H1 (cell line): ENCODE data around the gene C8B. TPM values are rescaled to one million over a fixed set of nuclear protein-coding genes. Genes with fewer than 3 reads are reported as not detected.

ENCODE experiments used
- CTCF ChIA-PET: fragments of 300-600 bp; sonication (Branson Sonifier 250); formaldehyde crosslinking; loops from one replicate; lab custom pipeline; 2021; ENCODE audit not compliant: partially characterized antibody; lab: Charles Lee
- POLR2A ChIA-PET: fragments of 300-600 bp; sonication (Branson Sonifier 250); formaldehyde crosslinking; loops from one replicate; lab custom pipeline; 2021; ENCODE audit warnings: inconsistent platforms; ENCODE audit not compliant: partially characterized antibody; lab: Charles Lee
- DNase-seq, 2 experiments: peaks; one replicate each; pipeline versions ENCODE4 v3.0.0 to v3.0.0-alpha.2; 2010 to 2022; ENCODE audit warnings: low spot score in 2 of 2, low read depth in 1 of 2, mixed read lengths in 1 of 2
- FAIRE-seq: peaks from 2 replicates; lab custom pipeline; 2011; peaks lifted over from hg19 to GRCh38; lab: Jason Lieb, UNC
- H2AFZ ChIP-seq: 2 replicates; pipeline ENCODE4 v1.8.1; 2012; ENCODE audit warnings: low read length, inconsistent platforms
- H2AK5ac ChIP-seq: 2 replicates; pipeline ENCODE4 v1.6.1; 2013; ENCODE audit warnings: low read depth, low read length
- H2BK120ac ChIP-seq: replicated peaks from 2 replicates; pipeline ENCODE3; 2013; ENCODE audit warnings: low read depth, low read length, inconsistent platforms
- H2BK12ac ChIP-seq: 2 replicates; pipeline ENCODE4 v1.6.1; 2013; ENCODE audit warnings: low read depth, low read length
- H2BK15ac ChIP-seq: 2 replicates; pipeline ENCODE4 v1.6.1; 2013; ENCODE audit warnings: low read length
- H2BK20ac ChIP-seq: 2 replicates; pipeline ENCODE4 v1.6.1; 2013; ENCODE audit warnings: low read length
- H2BK5ac ChIP-seq: 2 replicates; pipeline ENCODE4 v1.6.1; 2013; ENCODE audit warnings: low read depth, low read length
- H3K14ac ChIP-seq: 2 replicates; pipeline ENCODE4 v1.6.1; 2013; ENCODE audit warnings: inconsistent platforms; ENCODE audit not compliant: insufficient read length
- H3K18ac ChIP-seq: 2 replicates; pipeline ENCODE4 v1.6.1; 2013; ENCODE audit warnings: low read length; ENCODE audit errors: extremely low read depth
- H3K23ac ChIP-seq: 2 replicates; pipeline ENCODE4 v1.6.1; 2013; ENCODE audit warnings: inconsistent platforms; ENCODE audit not compliant: insufficient read length
- H3K23me2 ChIP-seq: 2 replicates; pipeline ENCODE4 v1.6.1; 2013; ENCODE audit warnings: low read depth, low read length
- H3K27ac ChIP-seq: 2 replicates; pipeline ENCODE4 v1.6.1; 2011; ENCODE audit warnings: low read depth, low read length, inconsistent platforms
- H3K27me3 ChIP-seq, 4 experiments: replicated peaks in 1 of 4; 1 replicate in 1 of 4; 2 replicates in 3 of 4; pipeline versions ENCODE4 v1.6.1 to v1.8.1; 2011 to 2013; ENCODE audit warnings: low read length in 3 of 4, mild to moderate bottlenecking in 3 of 4, inconsistent platforms in 2 of 4, mixed read lengths in 2 of 4, moderate library complexity in 1 of 4; ENCODE audit not compliant: control insufficient read depth in 3 of 4, insufficient read depth in 3 of 4; ENCODE audit errors: extremely low read depth in 1 of 4
- H3K36me3 ChIP-seq, 4 experiments: 2 replicates each; pipeline versions ENCODE4 v1.6.1 to v1.8.1; 2011 to 2013; ENCODE audit warnings: mild to moderate bottlenecking in 4 of 4, low read length in 3 of 4, moderate library complexity in 2 of 4, control low read depth in 1 of 4, inconsistent platforms in 1 of 4; ENCODE audit not compliant: insufficient read depth in 4 of 4, control insufficient read depth in 2 of 4
- H3K4ac ChIP-seq: replicated peaks from 2 replicates; pipeline ENCODE3; 2013; ENCODE audit warnings: low read length, low read depth, mixed read lengths, inconsistent platforms; ENCODE audit not compliant: insufficient read length
- H3K4me1 ChIP-seq, 4 experiments: replicated peaks in 1 of 4; 1 replicate in 1 of 4; 2 replicates in 3 of 4; pipeline versions ENCODE4 v1.6.1 to v1.8.1; 2011 to 2013; ENCODE audit warnings: low read length in 3 of 4, inconsistent platforms in 2 of 4, mixed read lengths in 1 of 4; ENCODE audit not compliant: insufficient read depth in 4 of 4, control insufficient read depth in 3 of 4
- H3K4me2 ChIP-seq, 2 experiments: 2 replicates each; pipeline versions ENCODE4 v1.6.1 to v1.8.1; 2011 to 2013; ENCODE audit warnings: low read depth in 2 of 2, low read length in 2 of 2, control low read depth in 1 of 2, inconsistent platforms in 1 of 2, mild to moderate bottlenecking in 1 of 2; ENCODE audit not compliant: insufficient read depth in 1 of 2
- H3K4me3 ChIP-seq, 4 experiments: fragments of 200-600, 300-600 bp in 1 of 4; sonication (generic), shearing (Covaris generic), sonication (Bioruptor Twin) in 1 of 4; 2 replicates each; pipeline versions ENCODE4 v1.5.1 to v1.8.1; 2011 to 2016; ENCODE audit warnings: low read length in 4 of 4, low read depth in 3 of 4, control low read depth in 2 of 4, inconsistent platforms in 2 of 4, mild to moderate bottlenecking in 2 of 4, mixed read lengths in 1 of 4, moderate library complexity in 1 of 4; ENCODE audit not compliant: insufficient read depth in 2 of 4; ENCODE audit errors: extremely low read depth in 1 of 4
- H3K56ac ChIP-seq: replicated peaks from 2 replicates; pipeline ENCODE3; 2013; ENCODE audit warnings: low read depth, mild to moderate bottlenecking, mixed read lengths, low read length, inconsistent platforms; ENCODE audit not compliant: insufficient read length
- H3K79me1 ChIP-seq: 2 replicates; pipeline ENCODE4 v1.6.1; 2013; ENCODE audit warnings: low read depth, low read length, control low read depth
- H3K79me2 ChIP-seq, 2 experiments: 2 replicates each; pipeline versions ENCODE4 v1.6.1 to v1.8.1; 2012 to 2013; ENCODE audit warnings: low read length in 2 of 2, mild to moderate bottlenecking in 2 of 2, inconsistent platforms in 1 of 2; ENCODE audit not compliant: insufficient read depth in 2 of 2, control insufficient read depth in 1 of 2
- H3K9ac ChIP-seq, 4 experiments: replicated peaks in 1 of 4; 1 replicate in 1 of 4; 2 replicates in 3 of 4; pipeline versions ENCODE4 v1.6.1 to v1.8.1; 2011 to 2013; ENCODE audit warnings: low read depth in 3 of 4, low read length in 3 of 4, control low read depth in 2 of 4, mild to moderate bottlenecking in 2 of 4, moderate library complexity in 2 of 4, inconsistent platforms in 1 of 4; ENCODE audit errors: extremely low read depth in 1 of 4
- H3K9me3 ChIP-seq, 2 experiments: 2 replicates each; pipeline versions ENCODE4 v1.6.1 to v1.8.1; 2012 to 2013; ENCODE audit warnings: mild to moderate bottlenecking in 2 of 2, moderate library complexity in 2 of 2, control low read depth in 1 of 2, inconsistent platforms in 1 of 2, low read depth in 1 of 2, low read length in 1 of 2, mixed read lengths in 1 of 2; ENCODE audit not compliant: insufficient read depth in 2 of 2
- H4K20me1 ChIP-seq, 2 experiments: replicated peaks in 1 of 2; 2 replicates each; pipeline versions ENCODE3 to v1.8.1; 2011 to 2013; ENCODE audit warnings: inconsistent platforms in 2 of 2, low read length in 2 of 2, mild to moderate bottlenecking in 1 of 2; ENCODE audit not compliant: insufficient read depth in 2 of 2, control insufficient read depth in 1 of 2
- H4K5ac ChIP-seq: 2 replicates; pipeline ENCODE4 v1.6.1; 2013; ENCODE audit warnings: low read length, low read depth, mixed read lengths, inconsistent platforms; ENCODE audit not compliant: insufficient read length
- H4K8ac ChIP-seq: 2 replicates; pipeline ENCODE4 v1.8.0; 2013; ENCODE audit warnings: mild to moderate bottlenecking, moderate library complexity, low read length, inconsistent platforms; ENCODE audit not compliant: insufficient read depth; ENCODE audit errors: extremely low read depth
- H4K91ac ChIP-seq: replicated peaks from 2 replicates; pipeline ENCODE3; 2013; ENCODE audit warnings: low read length, mixed read lengths, inconsistent platforms; ENCODE audit not compliant: insufficient read length
- ASH2L ChIP-seq: fragments of 200-600, 300-600 bp; sonication (generic); IDR thresholded peaks from one replicate; pipeline ENCODE4 v1.7.1; 2017; ENCODE audit warnings: low read length
- BACH1 ChIP-seq: IDR thresholded peaks from 2 replicates; pipeline ENCODE4 v1.6.1; 2012; ENCODE audit warnings: low read length, improper control_type of control experiment
- BRCA1 ChIP-seq: IDR thresholded peaks from 2 replicates; pipeline ENCODE4 v1.6.1; 2012; ENCODE audit warnings: low read depth, low read length, improper control_type of control experiment
- CBX5 ChIP-seq: fragments of 300-800, 300-1000 bp; sonication (generic); IDR thresholded peaks from 2 replicates; pipeline ENCODE4 v1.7.1; 2016; ENCODE audit warnings: antibody characterized with exemption, low read length, low read depth
- CHD2 ChIP-seq: IDR thresholded peaks from 2 replicates; pipeline ENCODE4 v1.6.1; 2012; ENCODE audit warnings: low read length, improper control_type of control experiment
- CTBP2 ChIP-seq: IDR thresholded peaks from 2 replicates; pipeline ENCODE4 v1.7.0; 2011; ENCODE audit warnings: borderline replicate concordance, mild to moderate bottlenecking, moderate library complexity, mixed read lengths, low read length; ENCODE audit not compliant: insufficient read depth, insufficient read length
- GABPA ChIP-seq: IDR thresholded peaks from 2 replicates; pipeline ENCODE4 v1.6.1; 2011; ENCODE audit warnings: mild to moderate bottlenecking, low read length, moderate library complexity, borderline replicate concordance; ENCODE audit not compliant: insufficient read depth
- HDAC6 ChIP-seq: IDR thresholded peaks from one replicate; pipeline ENCODE4 v1.7.1; 2012; ENCODE audit warnings: low read depth, mild to moderate bottlenecking, inconsistent platforms, low read length, moderate library complexity
- KDM1A ChIP-seq: fragments of 200-600, 300-600 bp; sonication (generic); IDR thresholded peaks from 2 replicates; pipeline ENCODE4 v1.7.1; 2016; ENCODE audit warnings: mild to moderate bottlenecking, low read length, borderline replicate concordance
- RAD21 ChIP-seq, 2 experiments: IDR thresholded peaks in 1 of 2; conservative IDR thresholded peaks in 1 of 2; 2 replicates each; pipeline ENCODE4 v1.6.1; 2011; ENCODE audit warnings: low read depth in 2 of 2, low read length in 2 of 2, improper control_type of control experiment in 1 of 2, inconsistent platforms in 1 of 2, mild to moderate bottlenecking in 1 of 2, moderate library complexity in 1 of 2
- RXRA ChIP-seq: IDR thresholded peaks from 2 replicates; pipeline ENCODE4 v1.6.1; 2011; ENCODE audit warnings: low read depth, mild to moderate bottlenecking, low read length, moderate library complexity; ENCODE audit not compliant: insufficient read depth
- SRF ChIP-seq: IDR thresholded peaks from 2 replicates; pipeline ENCODE4 v1.6.1; 2011; ENCODE audit warnings: mild to moderate bottlenecking, low read depth, low read length, moderate library complexity
- TAF1 ChIP-seq: IDR thresholded peaks from 2 replicates; pipeline ENCODE4 v1.6.1; 2011; ENCODE audit warnings: mild to moderate bottlenecking, low read depth, low read length
- TCF12 ChIP-seq: IDR thresholded peaks from 2 replicates; pipeline ENCODE4 v1.6.1; 2011; ENCODE audit warnings: low read depth, mild to moderate bottlenecking, low read length
- YY1 ChIP-seq: IDR thresholded peaks from 2 replicates; pipeline ENCODE4 v1.6.1; 2011; ENCODE audit warnings: low read depth, mild to moderate bottlenecking, low read length
- WGBS, 2 experiments: shearing (Covaris generic) in 1 of 2; methylation state at CpG; one replicate each; pipeline versions ENCODE4 v1.1.6 to v1.1.7; 2013 to 2015; ENCODE audit warnings: low lambda C conversion rate in 2 of 2, mixed read lengths in 2 of 2, inconsistent platforms in 1 of 2, low coverage in 1 of 2, missing lambda C conversion rate in 1 of 2; ENCODE audit not compliant: insufficient replicate concordance in 2 of 2, insufficient coverage in 1 of 2, insufficient read length in 1 of 2; ENCODE audit errors: extremely low coverage in 1 of 2, missing lambda C conversion rate in 1 of 2; 5-methylcytosine and 5-hydroxymethylcytosine counted together
- polyA plus RNA-seq, 7 experiments: library from polyadenylated mRNA; depleted of rRNA in 3 of 7; stranded (reverse) in 5 of 7; unstranded in 2 of 7; fragments of >200 nt in 5 of 7; fragments of 200-250 nt in 2 of 7; gene quantifications; 1 replicate in 5 of 7; 2 replicates in 1 of 7; 4 replicates in 1 of 7; pipeline versions ENCODE4 v1.2.1 to v1.2.3, GENCODE V29; 2011 to 2013; ENCODE audit warnings: missing spikeins in 2 of 7, mixed read lengths in 2 of 7
- total RNA-seq: library from RNA; stranded (reverse); fragmentation: NEBNext Ultra II Directional; extraction: Animal tissue kit (Norgen Biotek cat#: 25700); gene quantifications from 2 replicates; pipeline ENCODE4 v1.2.1, GENCODE V29; 2021

Gene C8B
- total and polyA plus RNA-seq, 2 of the 8 experiments (the other 6 are each of a cell fraction or from before 2014, with no cell fraction given) = not detected

DNA sequence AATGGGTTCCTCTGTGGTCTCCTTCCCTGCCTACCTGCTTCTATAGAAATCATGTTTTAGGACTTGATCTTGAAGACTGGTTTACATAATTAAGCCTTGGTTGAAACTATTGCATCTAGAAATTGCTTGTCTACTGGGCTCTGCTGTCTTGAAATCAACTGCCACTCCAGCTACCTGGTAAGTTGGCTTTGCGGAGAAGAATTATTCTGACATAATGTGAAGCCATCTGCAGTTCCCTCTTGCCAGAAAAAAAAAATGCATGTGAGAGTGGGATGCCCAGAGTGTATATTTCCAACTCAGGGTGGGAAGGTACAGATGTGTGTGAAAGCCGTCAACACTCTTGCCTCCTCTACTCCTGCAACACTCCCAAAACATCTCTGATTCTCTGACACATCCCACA, 27.2 kb downstream of the C8B start:
- WGBS, 2 experiments = 91% methylated on average over 2 of the region's 2 CpGs; no CpG with 5 or more reads in 1 of the 2 experiments
- Histone ChIP-seq H2BK20ac (no peak overlapping the region), H2AK5ac (no peak overlapping the region), H3K9ac (no peak overlapping the region), H3K79me2 (no peaks in the 10 kb centered on the region), H3K79me1 (no peaks in the 10 kb centered on the region), H2BK15ac (no peak overlapping the region), H3K9me3 (no peaks in the 10 kb centered on the region), H3K4me1 (peaks cover 0 to 9% (median 7%) of the 10 kb centered on the region in 4 experiments; a peak in 5 of 7 replicates), H3K27me3 (no peaks in the 10 kb centered on the region; a peak in 1 of 7 replicates), H3K23me2 (no peaks in the 10 kb centered on the region; the same call in 1 of the 2 replicates), H3K4ac (no peak overlapping the region), H3K36me3 (no peaks in the 10 kb centered on the region), H4K5ac (no peak overlapping the region), H2BK12ac (no peak overlapping the region), H4K8ac (no peak overlapping the region), H4K91ac (no peak overlapping the region), H4K20me1 (no peaks in the 10 kb centered on the region), H3K18ac (no peak overlapping the region), H2BK5ac (no peak overlapping the region), H2AFZ (no peak overlapping the region), H3K14ac (no peak overlapping the region), H2BK120ac (no peak overlapping the region), H3K4me3 (no peak overlapping the region), H3K4me2 (0 out of 4 replicates have a peak overlapping the region, but pooled peaks of 1 of the 2 experiments have one; percentile 7), H3K56ac (no peak overlapping the region), H3K27ac (no peak overlapping the region), H3K23ac (no peak overlapping the region)
- ChIA-PET POLR2A (interaction anchor here (0.7 kb wide), 1 partner anchor 10 kb away, joined by 3 read pairs; no protein-coding TSS in a partner anchor), CTCF (interaction anchor here (0.6 to 1.3 kb wide), 3 partner anchors 10 to 27 kb away, joined by 3 read pairs; partner anchors contain the start of gene C8B)
- FAIRE-seq (no peak), DNase-seq (no peak)
- TF ChIP-seq TAF1 = no peak
- TF ChIP-seq KDM1A = no peak
- no peak for TF ChIP-seq BACH1
- TF ChIP-seq CTBP2 = no peak
- TF ChIP-seq GABPA = no peak
- TF ChIP-seq SRF = no peak
- TF ChIP-seq RAD21 (IDR thresholded peaks at IDR 0.05 in 1 of 2, conservative IDR thresholded peaks at IDR 0.05 in 1 of 2; ENCODE audit: low read depth in 2 of 2, low read length in 2 of 2) = no peak
- no peak for TF ChIP-seq ASH2L
- no peak for TF ChIP-seq TCF12
- TF ChIP-seq CHD2 = no peak
- no peak for TF ChIP-seq RXRA
- no peak for TF ChIP-seq CBX5
- TF ChIP-seq YY1 = no peak
- TF ChIP-seq BRCA1 = no peak
- TF ChIP-seq HDAC6 = no peak
